Upper lobe of left lung (tissue), 4 donors: ENCODE data around the gene SELENOS.
"Not testable (repeated sequence)": the region's sequence is repeated elsewhere in the genome, so short reads cannot be mapped to it uniquely, and the experiment has no call there.

ENCODE experiments used
- POLR2A ChIP-seq, 4 donors: fragments of 450-650 bp; IDR thresholded peaks; one replicate each; pipeline ENCODE4 v1.5.1; 2016 to 2017; ENCODE audit warnings: antibody characterized with exemption in 4 of 4, mild to moderate bottlenecking in 2 of 4
- TF ChIP-seq, protein P1 (sequence below), 6 experiments: fragments of 450-650 bp in 4 of 6; fragments of 200-600 bp in 2 of 6; sonication (generic) in 2 of 6; IDR thresholded peaks; one replicate each; pipeline ENCODE4 v1.5.1; 2016 to 2019; ENCODE audit warnings: antibody characterized with exemption in 6 of 6

DNA sequence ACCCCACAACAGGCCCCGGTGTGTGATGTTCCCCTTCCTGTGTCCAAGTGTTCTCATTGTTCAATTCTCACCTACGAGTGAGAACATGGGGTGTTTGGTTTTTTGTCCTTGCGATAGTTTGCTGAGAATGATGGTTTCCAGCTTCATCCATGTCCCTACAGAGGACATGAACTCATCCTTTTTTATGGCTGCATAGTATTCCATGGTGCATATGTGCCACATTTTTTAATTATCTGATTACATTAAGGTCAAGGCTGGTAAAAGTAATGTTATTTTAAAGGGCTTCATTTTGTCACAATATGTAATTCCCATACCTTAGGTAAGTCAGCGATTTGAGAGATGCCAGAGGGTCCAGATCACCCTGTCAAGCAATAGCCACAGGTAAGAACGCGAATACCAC is 10.1 kb upstream of the SELENOS start:
- TF ChIP-seq, protein P1, sequence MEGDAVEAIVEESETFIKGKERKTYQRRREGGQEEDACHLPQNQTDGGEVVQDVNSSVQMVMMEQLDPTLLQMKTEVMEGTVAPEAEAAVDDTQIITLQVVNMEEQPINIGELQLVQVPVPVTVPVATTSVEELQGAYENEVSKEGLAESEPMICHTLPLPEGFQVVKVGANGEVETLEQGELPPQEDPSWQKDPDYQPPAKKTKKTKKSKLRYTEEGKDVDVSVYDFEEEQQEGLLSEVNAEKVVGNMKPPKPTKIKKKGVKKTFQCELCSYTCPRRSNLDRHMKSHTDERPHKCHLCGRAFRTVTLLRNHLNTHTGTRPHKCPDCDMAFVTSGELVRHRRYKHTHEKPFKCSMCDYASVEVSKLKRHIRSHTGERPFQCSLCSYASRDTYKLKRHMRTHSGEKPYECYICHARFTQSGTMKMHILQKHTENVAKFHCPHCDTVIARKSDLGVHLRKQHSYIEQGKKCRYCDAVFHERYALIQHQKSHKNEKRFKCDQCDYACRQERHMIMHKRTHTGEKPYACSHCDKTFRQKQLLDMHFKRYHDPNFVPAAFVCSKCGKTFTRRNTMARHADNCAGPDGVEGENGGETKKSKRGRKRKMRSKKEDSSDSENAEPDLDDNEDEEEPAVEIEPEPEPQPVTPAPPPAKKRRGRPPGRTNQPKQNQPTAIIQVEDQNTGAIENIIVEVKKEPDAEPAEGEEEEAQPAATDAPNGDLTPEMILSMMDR (IDR thresholded peaks at IDR 0.05), result not testable (repeated sequence)
- not testable (repeated sequence) for TF ChIP-seq POLR2A (IDR thresholded peaks at IDR 0.05)
